ENCODE measurements around the gene RIIAD1. TPM values are rescaled to one million over a fixed set of nuclear protein-coding genes. Genes with fewer than 3 reads are reported as not detected.

The RIIAD1 gene
- polyA plus RNA-seq, 1 of the 3 experiments (the other 2 are of a cell fraction), result not detected

GRCh38 chr1:151729966-151730291, 8.6 kb downstream of the RIIAD1 start:
- no peak overlapping the region for H2AFZ ChIP-seq (ENCODE audit: low read depth)
- H3K9me2 ChIP-seq, result no peaks in the 10 kb centered on the region
- no peaks in the 10 kb centered on the region for H3F3A ChIP-seq (replicated peaks; ENCODE audit: insufficient read depth)
- H3K36me3 ChIP-seq (replicated peaks in 1 of 2; ENCODE audit: control insufficient read depth in 1 of 2, insufficient read depth in 2 of 2, low read length in 1 of 2), result no peaks in the 10 kb centered on the region
- no peak overlapping the region for H3K27ac ChIP-seq (ENCODE audit: low read depth in 2 of 2, low read length in 1 of 2)
- H4K20me1 ChIP-seq (ENCODE audit: insufficient read depth), result no peaks in the 10 kb centered on the region
- peaks cover 0 to 30% of the 10 kb centered on the region in 2 experiments; a peak in 2 of 4 replicates for H3K4me1 ChIP-seq (ENCODE audit: control insufficient read depth in 1 of 2, insufficient read depth in 2 of 2, low read depth in 1 of 2, low read length in 1 of 2)
- no peaks in the 10 kb centered on the region for H3K79me2 ChIP-seq (ENCODE audit: insufficient read depth)
- no peaks in the 10 kb centered on the region for H3K9me3 ChIP-seq
- H3K9ac ChIP-seq, result no peak overlapping the region
- ChIA-PET CTCF (interaction anchor here (1.1 to 4.9 kb wide), 4 partner anchors 14 to 106 kb away, joined by 3 to 54 read pairs (median 15); partner anchors contain the start of gene CELF3), POLR2A (interaction anchor here (2.7 kb wide), 1 partner anchor 14 kb away, joined by 24 read pairs; the partner anchor contains the start of gene CELF3)
- H3K4me3 ChIP-seq (ENCODE audit: low read depth in 2 of 2, low read length in 1 of 2), result no peak overlapping the region
- WGBS (ENCODE audit: low lambda C conversion rate), result 87% methylated on average over 3 of the region's 4 CpGs
- DNase-seq, result no peak
- no peak for TF ChIP-seq POLR2AphosphoS5 (IDR thresholded peaks at IDR 0.05; ENCODE audit: low read depth, low read length)
- TF ChIP-seq TAF1 (IDR thresholded peaks at IDR 0.05; ENCODE audit: borderline replicate concordance, low read depth, low read length), result no peak
- TF ChIP-seq TEAD4 (IDR thresholded peaks at IDR 0.05; ENCODE audit: borderline replicate concordance, insufficient read depth), result no peak
- TF ChIP-seq REST (IDR thresholded peaks at IDR 0.05; ENCODE audit: low read depth, low read length), result no peak
- no peak for TF ChIP-seq NRF1 (IDR thresholded peaks at IDR 0.05; ENCODE audit: low read depth, low read length)
- TF ChIP-seq RAD21 (IDR thresholded peaks at IDR 0.05; ENCODE audit: low read length), result no peak
- no peak for TF ChIP-seq MXI1 (IDR thresholded peaks at IDR 0.05; ENCODE audit: low read depth, low read length)
- no peak for TF ChIP-seq SMC3 (IDR thresholded peaks at IDR 0.05; ENCODE audit: low read depth, low read length)
- no peak for TF ChIP-seq EP300 (IDR thresholded peaks at IDR 0.05; ENCODE audit: borderline replicate concordance in 1 of 2, low read depth in 1 of 2, low read length in 1 of 2)
- no peak for TF ChIP-seq PBX3 (IDR thresholded peaks at IDR 0.05)
- no peak for TF ChIP-seq RFX5 (IDR thresholded peaks at IDR 0.05; ENCODE audit: low read length)
- no peak for TF ChIP-seq USF2 (IDR thresholded peaks at IDR 0.05; ENCODE audit: borderline replicate concordance, low read depth, low read length)
- TF ChIP-seq IRF3 (IDR thresholded peaks at IDR 0.05; ENCODE audit: low read depth, low read length), result no peak
- TF ChIP-seq FOXM1 (IDR thresholded peaks at IDR 0.05; ENCODE audit: low read depth), result no peak
- TF ChIP-seq GABPA (IDR thresholded peaks at IDR 0.05; ENCODE audit: low read depth), result no peak
- H3K27me3 ChIP-seq (ENCODE audit: insufficient read depth), result no peaks in the 10 kb centered on the region
- H3K4me2 ChIP-seq, result no peak overlapping the region

Measured in SK-N-SH (cell line).